ENCODE results near the gene IL27RA.

The IL27RA gene

GRCh38 chr19:14031719-14032480 is at the start of gene IL27RA:
TSS of gene IL27RA (plus strand) at chr19:14031762. CDS start at chr19:14031873, 111 bp downstream.
- DNase-seq (ENCODE audit: low read depth): peak; percentile 72

- no peak for DNase-seq (ENCODE audit: low read depth)
Observed at GRCh38 chr19:13981988-13982501, 49.5 kb upstream of the IL27RA start.

- no peak for DNase-seq (ENCODE audit: low read depth)
Observed at GRCh38 chr19:13982773-13983172, 48.8 kb upstream of the IL27RA start.

- no peak for DNase-seq (ENCODE audit: low read depth)
Observed at GRCh38 chr19:13983213-13983889, 48.2 kb upstream of the IL27RA start.

GRCh38 chr19:13984186-13984585 is 47.4 kb upstream of the IL27RA start:
- no peak for DNase-seq (ENCODE audit: low read depth)

GRCh38 chr19:13984875-13985741 is 46.5 kb upstream of the IL27RA start:
- no peak for DNase-seq (ENCODE audit: low read depth)

GRCh38 chr19:13985771-13986347 is 45.7 kb upstream of the IL27RA start:
- no peak for DNase-seq (ENCODE audit: low read depth)

GRCh38 chr19:13986348-13986904 is 45.1 kb upstream of the IL27RA start:
- DNase-seq (ENCODE audit: low read depth): peak; percentile 99

- no peak for DNase-seq (ENCODE audit: low read depth)
Observed at GRCh38 chr19:13987101-13987890, 44.3 kb upstream of the IL27RA start.

- no peak for DNase-seq (ENCODE audit: low read depth)
Observed at GRCh38 chr19:13989487-13989886, 42.1 kb upstream of the IL27RA start.

- no peak for DNase-seq (ENCODE audit: low read depth)
Observed at GRCh38 chr19:13990085-13990484, 41.5 kb upstream of the IL27RA start.

GRCh38 chr19:13992025-13992424 is 39.5 kb upstream of the IL27RA start:
- DNase-seq (ENCODE audit: low read depth): no peak

- no peak for DNase-seq (ENCODE audit: low read depth)
Observed at GRCh38 chr19:13993590-13994300, 37.8 kb upstream of the IL27RA start.

- no peak for DNase-seq (ENCODE audit: low read depth)
Observed at GRCh38 chr19:13995017-13995728, 36.4 kb upstream of the IL27RA start.

GRCh38 chr19:13995878-13996765 is 35.4 kb upstream of the IL27RA start:
- no peak for DNase-seq (ENCODE audit: low read depth)

- no peak for DNase-seq (ENCODE audit: low read depth)
Observed at GRCh38 chr19:13996928-13997630, 34.5 kb upstream of the IL27RA start.

GRCh38 chr19:13997631-13997962 is 34.0 kb upstream of the IL27RA start:
- DNase-seq (ENCODE audit: low read depth): no peak

- DNase-seq (ENCODE audit: low read depth): no peak
Observed at GRCh38 chr19:13998426-13998825, 33.1 kb upstream of the IL27RA start.

Measured in activated T-cell treated with anti-CD3 and anti-CD28 coated beads for 1 hour (primary cell).